IMR-90 (cell line): ENCODE measurements around the gene TBC1D22A. TPM values are rescaled to one million over a fixed set of nuclear protein-coding genes. Genes with fewer than 3 reads are reported as not detected.

Experiments
- ATAC-seq: fragments of 200-7000 bp; cut with Tn5 transposase; 2 replicates; pipeline ENCODE4 v1.9.1; 2020; ENCODE audit warnings: low read depth, mild to moderate bottlenecking, moderate library complexity
- BruUV-seq: library from RNA; stranded (reverse); fragments of 400-500 nt; replicated peaks from 2 replicates; lab custom pipeline; 2021; lab: Mats Ljungman, UMichigan
- CTCF ChIA-PET: fragments of 300-600 bp; formaldehyde crosslinking; extraction: SDS; loops from one replicate; lab custom pipeline; 2021; ENCODE audit warnings: antibody characterized with exemption; lab: Yijun Ruan, JAX
- POLR2A ChIA-PET: fragments of 300-600 bp; sonication (Branson Sonifier 250); formaldehyde crosslinking; loops from one replicate; lab custom pipeline; 2022; ENCODE audit warnings: antibody characterized with exemption; ENCODE audit not compliant: unreplicated experiment; lab: Charles Lee
- DNase-seq: peaks from one replicate; pipeline ENCODE4 v3.0.0; 2013
- H2AFZ ChIP-seq: replicated peaks from 2 replicates; pipeline ENCODE3; 2013; ENCODE audit warnings: low read length, mild to moderate bottlenecking; ENCODE audit not compliant: poor library complexity
- H2AK5ac ChIP-seq: 2 replicates; pipeline ENCODE4 v1.6.1; 2013; ENCODE audit warnings: low read depth, low read length, inconsistent platforms
- H2AK9ac ChIP-seq: replicated peaks from 2 replicates; pipeline ENCODE3; 2013; ENCODE audit warnings: mild to moderate bottlenecking, low read depth, low read length, moderate library complexity; ENCODE audit not compliant: poor library complexity
- H2BK120ac ChIP-seq: 2 replicates; pipeline ENCODE4 v1.6.1; 2013; ENCODE audit warnings: low read depth, low read length, inconsistent platforms
- H2BK15ac ChIP-seq: 3 replicates; pipeline ENCODE4 v1.6.1; 2013; ENCODE audit warnings: low read depth, low read length, inconsistent platforms
- H2BK20ac ChIP-seq: 2 replicates; pipeline ENCODE4 v1.6.1; 2013; ENCODE audit warnings: low read depth, mild to moderate bottlenecking, inconsistent platforms, low read length, moderate library complexity
- H2BK5ac ChIP-seq: 2 replicates; pipeline ENCODE4 v1.6.1; 2013; ENCODE audit warnings: mild to moderate bottlenecking, low read depth, low read length, inconsistent platforms; ENCODE audit not compliant: poor library complexity, severe bottlenecking
- H3K14ac ChIP-seq: replicated peaks from 2 replicates; pipeline ENCODE4 v1.6.1; 2013; ENCODE audit warnings: low read depth, low read length, inconsistent platforms
- H3K18ac ChIP-seq: 2 replicates; pipeline ENCODE4 v1.6.1; 2013; ENCODE audit warnings: low read depth, low read length, control low read depth
- H3K23ac ChIP-seq: 2 replicates; pipeline ENCODE4 v1.6.1; 2013; ENCODE audit warnings: low read depth, low read length, inconsistent platforms
- H3K27ac ChIP-seq: 2 replicates; pipeline ENCODE4 v1.5.1; 2013; ENCODE audit warnings: mild to moderate bottlenecking, control low read depth, low read length; ENCODE audit not compliant: insufficient read depth
- H3K27me3 ChIP-seq: 2 replicates; pipeline ENCODE4 v1.6.1; 2013; ENCODE audit warnings: low read length; ENCODE audit not compliant: control insufficient read depth, insufficient read depth
- H3K36me3 ChIP-seq: 2 replicates; pipeline ENCODE4 v1.6.1; 2013; ENCODE audit warnings: low read length, mixed read lengths; ENCODE audit not compliant: control insufficient read depth, insufficient read depth
- H3K4ac ChIP-seq: 2 replicates; pipeline ENCODE4 v1.6.1; 2013; ENCODE audit warnings: low read depth, low read length, inconsistent platforms
- H3K4me1 ChIP-seq: 2 replicates; pipeline ENCODE4 v1.6.1; 2013; ENCODE audit warnings: low read length, mixed read lengths; ENCODE audit not compliant: control insufficient read depth, insufficient read depth
- H3K4me2 ChIP-seq: 2 replicates; pipeline ENCODE4 v1.6.1; 2013; ENCODE audit warnings: low read depth, mild to moderate bottlenecking, control low read depth, low read length, moderate library complexity
- H3K4me3 ChIP-seq: 2 replicates; pipeline ENCODE4 v1.5.1; 2013; ENCODE audit warnings: low read depth, mild to moderate bottlenecking, control low read depth, low read length, moderate library complexity; ENCODE audit not compliant: insufficient read depth
- H3K56ac ChIP-seq: 2 replicates; pipeline ENCODE4 v1.6.1; 2013; ENCODE audit warnings: low read length, inconsistent platforms; ENCODE audit not compliant: insufficient read depth; ENCODE audit errors: extremely low read depth
- H3K79me1 ChIP-seq, 2 experiments: 2 replicates each; pipeline ENCODE4 v1.6.1; 2013; ENCODE audit warnings: low read length in 2 of 2, inconsistent platforms in 1 of 2, low read depth in 1 of 2
- H3K9ac ChIP-seq: 2 replicates; pipeline ENCODE4 v1.6.1; 2013; ENCODE audit warnings: low read depth, low read length, control low read depth
- H3K9me1 ChIP-seq: 2 replicates; pipeline ENCODE4 v1.6.1; 2013; ENCODE audit warnings: low read length, inconsistent platforms; ENCODE audit not compliant: insufficient read depth
- H3K9me3 ChIP-seq: 2 replicates; pipeline ENCODE4 v1.6.1; 2013; ENCODE audit warnings: low read length; ENCODE audit not compliant: control insufficient read depth, insufficient read depth
- H4K20me1 ChIP-seq: 2 replicates; pipeline ENCODE4 v1.6.1; 2013; ENCODE audit warnings: low read length, inconsistent platforms; ENCODE audit not compliant: insufficient read depth
- H4K5ac ChIP-seq: 2 replicates; pipeline ENCODE4 v1.6.1; 2013; ENCODE audit warnings: mild to moderate bottlenecking, low read depth, low read length, control low read depth
- H4K8ac ChIP-seq, 2 experiments: 2 replicates each; pipeline ENCODE4 v1.6.1; 2013; ENCODE audit warnings: low read depth in 2 of 2, low read length in 2 of 2, control low read depth in 1 of 2, inconsistent platforms in 1 of 2
- H4K91ac ChIP-seq: 2 replicates; pipeline ENCODE4 v1.6.1; 2013; ENCODE audit warnings: low read depth, low read length, inconsistent platforms; ENCODE audit not compliant: insufficient read depth
- BHLHE40 ChIP-seq: fragments of 150-350 bp; IDR thresholded peaks from 2 replicates; pipeline ENCODE4 v1.6.1; 2016; ENCODE audit warnings: mild to moderate bottlenecking, low read depth, low read length
- MXI1 ChIP-seq: IDR thresholded peaks from 2 replicates; pipeline ENCODE4 v1.6.1; 2012; ENCODE audit warnings: low read depth, mild to moderate bottlenecking, low read length, moderate library complexity, borderline replicate concordance
- RAD21 ChIP-seq: IDR thresholded peaks from 2 replicates; pipeline ENCODE4 v1.6.1; 2012; ENCODE audit warnings: low read length, improper control_type of control experiment
- RCOR1 ChIP-seq: IDR thresholded peaks from 2 replicates; pipeline ENCODE4 v1.6.1; 2012; ENCODE audit warnings: mild to moderate bottlenecking, low read length, improper control_type of control experiment; ENCODE audit not compliant: insufficient replicate concordance
- WGBS, 2 experiments: methylation state at CpG; one replicate each; pipeline versions ENCODE4 v1.1.5 to v1.1.7; 2013; ENCODE audit warnings: missing lambda C conversion rate in 2 of 2; ENCODE audit not compliant: insufficient read length in 1 of 2; ENCODE audit errors: extremely low coverage in 2 of 2; 5-methylcytosine and 5-hydroxymethylcytosine counted together
- dilution Hi-C: fragments of 300-500 bp; cut with HindIII; formaldehyde crosslinking; loops from one replicate; pipeline ENCODE4 v1.14.3; 2018; ENCODE audit warnings: low sequenced_read_pairs; ENCODE audit not compliant: unreplicated experiment
- in situ Hi-C: fragments of 300-500 bp; cut with MboI; formaldehyde crosslinking; loops from 3 replicates; pipeline ENCODE4 v1.14.3; 2019; ENCODE audit warnings: low sequenced_read_pairs, inconsistent platforms, mixed read lengths
- intact Hi-C: fragments of 100-400 bp; cut with micrococcal nuclease; formaldehyde crosslinking; loops from 2 replicates; pipeline ENCODE4 v1.10.0; 2022
- polyA plus RNA-seq, 3 experiments: library from polyadenylated mRNA; depleted of rRNA; stranded (reverse); fragments of >200 nt; gene quantifications; 2 replicates each; pipeline ENCODE4 v1.2.3, GENCODE V29; 2012; ENCODE audit warnings: low replicate concordance in 1 of 3
- total RNA-seq: library from RNA; depleted of rRNA; stranded (reverse); fragments of >200 nt; gene quantifications from 2 replicates; pipeline ENCODE4 v1.2.3, GENCODE V29; 2012
- TF ChIP-seq, protein P1 (sequence below): conservative IDR thresholded peaks from 2 replicates; pipeline ENCODE4 v1.5.1; 2012; ENCODE audit warnings: mild to moderate bottlenecking, low read depth, low read length, improper control_type of control experiment

TBC1D22A gene
- total and polyA plus RNA-seq, 2 of the 4 experiments (the other 2 are of a cell fraction) = 9.0 to 16.7 TPM

DNA sequence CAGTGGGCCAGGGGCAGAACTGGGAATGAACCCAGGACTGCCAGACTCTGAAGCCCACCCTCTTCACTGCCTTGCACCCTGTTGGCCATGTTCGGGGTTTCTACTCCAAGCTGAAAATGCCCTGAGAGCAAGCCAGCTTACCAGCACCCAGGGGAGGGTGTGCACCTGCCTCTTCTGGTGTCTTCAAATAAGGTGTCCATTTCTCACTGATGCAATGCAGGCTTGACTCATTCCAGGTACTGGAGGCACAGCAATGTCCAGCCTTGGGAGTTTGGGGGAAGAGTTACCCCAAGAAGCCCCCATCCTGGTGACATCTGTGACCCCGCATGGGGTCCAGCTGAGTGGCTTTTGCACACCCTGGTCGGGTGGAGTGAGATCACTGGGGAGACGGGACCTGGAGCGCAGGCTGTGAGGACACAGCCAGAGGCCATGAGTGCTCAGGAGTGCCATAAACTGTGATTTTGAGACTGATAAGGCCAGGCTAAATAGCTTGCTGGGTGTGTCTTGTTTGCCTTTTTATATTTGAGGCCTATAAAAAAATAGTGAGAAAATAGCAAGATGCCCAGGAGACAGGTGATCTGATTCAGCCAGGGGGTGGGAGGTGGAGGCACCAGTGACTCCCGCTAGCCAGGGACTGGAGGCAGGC lies 19.8 kb upstream of the TBC1D22A start (continued):
- TF ChIP-seq, protein P1, sequence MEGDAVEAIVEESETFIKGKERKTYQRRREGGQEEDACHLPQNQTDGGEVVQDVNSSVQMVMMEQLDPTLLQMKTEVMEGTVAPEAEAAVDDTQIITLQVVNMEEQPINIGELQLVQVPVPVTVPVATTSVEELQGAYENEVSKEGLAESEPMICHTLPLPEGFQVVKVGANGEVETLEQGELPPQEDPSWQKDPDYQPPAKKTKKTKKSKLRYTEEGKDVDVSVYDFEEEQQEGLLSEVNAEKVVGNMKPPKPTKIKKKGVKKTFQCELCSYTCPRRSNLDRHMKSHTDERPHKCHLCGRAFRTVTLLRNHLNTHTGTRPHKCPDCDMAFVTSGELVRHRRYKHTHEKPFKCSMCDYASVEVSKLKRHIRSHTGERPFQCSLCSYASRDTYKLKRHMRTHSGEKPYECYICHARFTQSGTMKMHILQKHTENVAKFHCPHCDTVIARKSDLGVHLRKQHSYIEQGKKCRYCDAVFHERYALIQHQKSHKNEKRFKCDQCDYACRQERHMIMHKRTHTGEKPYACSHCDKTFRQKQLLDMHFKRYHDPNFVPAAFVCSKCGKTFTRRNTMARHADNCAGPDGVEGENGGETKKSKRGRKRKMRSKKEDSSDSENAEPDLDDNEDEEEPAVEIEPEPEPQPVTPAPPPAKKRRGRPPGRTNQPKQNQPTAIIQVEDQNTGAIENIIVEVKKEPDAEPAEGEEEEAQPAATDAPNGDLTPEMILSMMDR = no peak
- no peak for TF ChIP-seq RAD21

- Histone ChIP-seq H3K27me3 (no peaks in the 10 kb centered on the region), H3K27ac (no peak overlapping the region), H2BK5ac (no peak overlapping the region), H3K9ac (no peak overlapping the region), H3K4me1 (peaks cover 8% of the 10 kb centered on the region), H3K79me1 (peaks cover 0 to 9% of the 10 kb centered on the region in 2 experiments; a peak in 1 of 4 replicates), H3K4ac (no peak overlapping the region), H3K9me1 (peaks cover 6% of the 10 kb centered on the region), H4K5ac (no peak overlapping the region), H4K91ac (no peak overlapping the region), H2BK120ac (no peak overlapping the region), H3K23ac (no peak overlapping the region), H3K9me3 (no peaks in the 10 kb centered on the region), H3K36me3 (no peaks in the 10 kb centered on the region), H2BK15ac (no peak overlapping the region), H4K20me1 (no peaks in the 10 kb centered on the region), H2BK20ac (no peak overlapping the region), H3K18ac (no peak overlapping the region), H2AK5ac (peak overlapping the region; percentile 45; the same call in 1 of the 2 replicates), H2AFZ (no peak overlapping the region), H3K4me3 (no peak overlapping the region), H2AK9ac (peak overlapping the region; percentile 62), H3K14ac (no peak overlapping the region), H3K56ac (no peak overlapping the region), H4K8ac (no peak overlapping the region), H3K4me2 (no peak overlapping the region)
- POLR2A ChIA-PET = no interaction called here
- in situ Hi-C loops (no loop called here), intact Hi-C loops (no loop called here), dilution Hi-C loops (no loop called here)
- ATAC-seq = no peak
- CTCF ChIA-PET = no interaction called here
- BruUV-seq = no TSS peak
- WGBS, 2 experiments = no CpG with 5 or more reads among the region's 6 CpGs
- DNase-seq = no peak
- TF ChIP-seq RCOR1 (no peak), RAD21 (no peak), MXI1 (no peak), BHLHE40 (no peak)
- TF ChIP-seq, protein P1 = no peak
Observed at GRCh38 chr22:46744581-46744980, 17.9 kb upstream of the TBC1D22A start.
